ENCODE measurements around the gene ROBO1. TPM values are rescaled to one million over a fixed set of nuclear protein-coding genes. Genes with fewer than 3 reads are reported as not detected.
"Not testable (repeated sequence)": the region's sequence is repeated elsewhere in the genome, so short reads cannot be mapped to it uniquely, and the experiment has no call there.

ROBO1 gene
- polyA plus RNA-seq, 3 donors, result 86.9 to 107 (median 102) TPM

GRCh38 chr3:79249701-79250100 is 518.1 kb downstream of the ROBO1 start:
- DNase-seq, result no peak

DNA sequence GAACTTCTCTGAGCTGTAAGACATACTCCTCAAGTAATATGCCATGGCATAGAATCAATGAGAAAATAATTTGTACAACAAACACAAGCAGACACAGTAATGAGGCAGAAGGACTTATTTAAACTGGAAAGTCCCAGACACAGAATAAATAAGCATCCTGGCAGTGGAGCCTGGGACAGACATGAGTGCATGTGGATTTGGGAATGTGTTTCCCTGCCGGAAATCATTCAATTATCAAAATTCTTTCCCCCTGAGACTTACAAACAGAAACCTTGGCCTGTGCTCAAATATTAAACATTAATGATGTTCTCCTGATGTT is 520.1 kb downstream of the ROBO1 start:
- peak; percentile 58 for DNase-seq

GRCh38 chr3:79246875-79247724 is 520.7 kb downstream of the ROBO1 start:
- peak; percentile 56 for DNase-seq

DNA sequence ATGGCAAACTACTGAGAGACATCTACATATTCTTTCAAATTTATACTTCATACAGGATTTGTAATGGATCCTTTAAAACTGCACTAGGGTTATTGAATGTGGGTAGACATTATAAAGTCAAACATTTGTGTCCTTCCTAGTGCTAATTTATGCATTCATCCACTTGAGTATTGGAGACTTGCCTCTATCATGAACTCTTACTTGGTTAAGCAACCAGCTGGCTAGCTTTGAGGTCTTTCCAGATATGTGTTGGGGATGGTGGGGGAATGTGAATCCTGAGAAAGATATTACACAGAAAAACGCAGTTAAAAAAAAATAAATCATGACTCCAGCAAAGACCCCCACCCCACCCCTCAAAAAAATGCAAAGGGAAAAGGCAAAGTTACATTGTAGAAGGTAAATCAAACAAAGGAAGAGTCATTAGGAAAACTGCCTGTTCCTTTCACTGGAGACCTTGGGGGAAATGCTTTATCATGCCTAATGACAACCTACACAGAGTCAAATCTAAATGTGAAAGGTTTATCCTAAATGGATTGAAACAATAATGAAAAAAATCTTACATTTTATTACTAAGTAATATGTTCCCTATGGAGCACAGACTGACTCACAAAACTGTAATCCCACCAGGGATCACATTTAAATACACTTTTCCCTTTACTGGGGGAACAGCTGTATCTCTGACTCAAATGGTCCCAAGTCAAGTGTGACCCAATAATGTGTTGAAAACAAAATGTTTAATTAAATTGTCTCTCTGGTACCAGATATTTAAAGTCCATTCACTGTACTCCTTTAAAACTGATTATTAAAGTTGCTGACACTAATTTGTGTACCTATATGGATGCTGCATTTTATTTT is 522.3 kb downstream of the ROBO1 start:
- DNase-seq, result no peak

DNA sequence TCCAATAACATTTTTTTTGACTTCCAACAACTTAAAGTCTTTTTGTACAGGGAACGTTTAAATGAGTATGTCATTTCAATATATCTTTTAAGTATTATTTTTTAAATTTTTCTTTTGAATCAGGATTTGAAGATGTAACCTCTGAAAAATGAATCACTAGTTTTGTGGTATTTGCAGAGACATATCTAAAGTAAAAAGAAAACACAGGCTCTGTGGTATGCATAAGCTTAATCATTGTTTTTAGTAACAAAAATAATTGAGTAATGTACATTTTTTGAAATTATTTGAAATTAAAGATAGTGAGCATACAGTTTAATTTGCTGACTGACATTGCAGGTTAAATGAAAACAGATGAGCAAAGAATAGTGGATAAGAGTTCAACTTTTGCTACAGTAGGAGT is 531.3 kb downstream of the ROBO1 start:
- DNase-seq, result no peak

- DNase-seq, result no peak
Measured at GRCh38 chr3:79233431-79234060, 534.3 kb downstream of the ROBO1 start.

- no peak for DNase-seq
Measured at GRCh38 chr3:79230266-79230665, 537.5 kb downstream of the ROBO1 start.

DNA sequence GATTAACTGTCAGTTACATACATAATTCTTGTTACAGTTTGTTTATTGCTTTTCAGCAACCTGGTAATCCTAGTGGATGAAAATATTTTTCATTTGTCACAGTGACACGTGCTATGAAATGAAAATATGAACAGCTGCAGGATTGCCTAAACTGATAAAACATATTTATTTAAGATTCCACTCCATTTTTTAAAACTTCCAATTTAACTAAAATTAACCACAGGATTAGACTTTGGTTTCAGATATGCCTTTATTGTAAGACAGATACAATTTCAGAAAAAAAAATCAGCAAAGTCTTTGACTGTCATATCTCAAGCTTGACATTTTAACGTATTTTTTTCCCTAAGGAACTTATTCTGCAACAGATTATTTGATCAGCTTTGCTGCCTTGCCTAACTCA is 550.7 kb downstream of the ROBO1 start:
- no peak for DNase-seq

- DNase-seq, result no peak
Measured at GRCh38 chr3:79215286-79215685, 552.5 kb downstream of the ROBO1 start.

- DNase-seq, result no peak
Measured at GRCh38 chr3:79211586-79212359, 556.0 kb downstream of the ROBO1 start.

- no peak for DNase-seq
Measured at GRCh38 chr3:79204351-79204750, 563.4 kb downstream of the ROBO1 start.

GRCh38 chr3:79203144-79203519 is 564.7 kb downstream of the ROBO1 start:
- DNase-seq, result no peak

GRCh38 chr3:79202471-79203143 is 565.2 kb downstream of the ROBO1 start:
- DNase-seq, result no peak

GRCh38 chr3:79200456-79200855 is 567.3 kb downstream of the ROBO1 start:
- no peak for DNase-seq

DNA sequence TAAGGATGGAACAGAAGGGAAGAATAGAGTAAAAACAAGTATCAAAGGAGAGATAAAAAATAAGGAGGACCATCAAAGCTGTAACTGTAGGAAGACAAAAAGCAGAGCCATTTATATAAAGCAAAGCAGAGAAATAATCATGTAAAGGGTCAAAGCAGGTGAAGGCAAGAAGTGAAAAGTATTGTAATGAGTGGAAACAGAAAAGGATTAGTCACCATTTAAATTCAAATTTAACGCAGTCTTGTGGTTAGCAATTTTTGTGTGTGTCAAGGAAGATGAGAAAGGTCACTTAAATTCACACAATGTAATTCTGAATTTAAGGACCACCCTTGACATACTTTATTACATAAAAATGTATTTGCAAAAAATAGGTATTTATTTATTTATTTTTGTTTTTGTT is 567.8 kb downstream of the ROBO1 start:
- DNase-seq, result no peak

DNA sequence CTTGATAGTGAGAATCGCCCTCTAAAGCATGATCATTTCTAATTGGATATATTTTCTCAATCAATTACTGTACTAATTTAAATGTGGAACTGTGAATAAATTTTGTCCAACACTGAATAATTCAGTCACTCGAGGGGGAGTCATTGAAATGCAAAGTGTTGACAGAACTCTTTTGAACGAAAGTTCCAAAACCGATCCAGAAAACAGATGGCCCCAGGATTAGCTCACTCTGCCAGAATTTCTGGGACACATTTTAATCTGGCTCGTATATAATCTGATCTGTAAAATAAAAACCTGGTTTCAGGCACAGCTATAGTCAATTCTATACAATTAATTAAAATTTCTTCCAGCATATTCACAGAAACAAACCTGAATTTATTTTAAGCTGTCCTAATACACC is 580.4 kb downstream of the ROBO1 start:
- no peak for DNase-seq

DNA sequence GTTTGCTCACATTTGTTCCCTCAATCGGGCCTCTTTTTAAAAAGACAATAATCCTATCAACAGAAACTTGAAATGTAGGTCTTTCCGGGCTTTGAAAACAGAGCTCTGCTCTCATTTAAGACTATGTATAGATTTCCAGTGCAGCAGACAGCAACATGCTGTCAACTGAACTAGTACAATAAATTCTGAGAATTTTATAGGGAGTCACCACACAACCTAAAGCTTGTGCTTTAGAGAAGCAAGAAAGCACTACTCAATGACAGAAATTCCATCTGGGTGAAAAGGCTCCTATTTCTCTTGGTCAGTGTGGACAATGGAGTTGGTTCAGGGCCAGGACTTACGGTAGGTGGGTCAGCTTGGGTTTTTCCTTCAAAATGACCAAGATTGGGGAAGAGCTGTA is 583.5 kb downstream of the ROBO1 start:
- peak; percentile 60 for DNase-seq

DNA sequence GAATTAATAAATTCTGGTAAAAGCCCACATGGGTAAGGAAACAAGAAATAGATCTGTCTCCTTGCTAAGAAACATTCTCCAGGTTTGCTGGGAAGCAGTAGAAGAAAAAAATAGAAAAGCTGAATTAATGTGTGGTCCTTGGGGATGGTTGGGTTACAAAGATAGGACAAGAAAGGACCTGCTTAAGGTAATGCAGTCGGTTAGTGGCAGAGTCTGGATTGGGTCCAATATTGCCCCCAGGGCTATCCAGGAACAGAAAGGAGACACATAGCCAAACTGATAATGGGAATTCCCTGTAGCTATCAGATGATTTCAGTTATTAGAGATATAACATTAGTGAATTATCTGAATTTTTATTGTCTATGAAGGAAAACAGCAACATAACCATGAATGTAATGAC is 584.3 kb downstream of the ROBO1 start:
- DNase-seq, result no peak

DNA sequence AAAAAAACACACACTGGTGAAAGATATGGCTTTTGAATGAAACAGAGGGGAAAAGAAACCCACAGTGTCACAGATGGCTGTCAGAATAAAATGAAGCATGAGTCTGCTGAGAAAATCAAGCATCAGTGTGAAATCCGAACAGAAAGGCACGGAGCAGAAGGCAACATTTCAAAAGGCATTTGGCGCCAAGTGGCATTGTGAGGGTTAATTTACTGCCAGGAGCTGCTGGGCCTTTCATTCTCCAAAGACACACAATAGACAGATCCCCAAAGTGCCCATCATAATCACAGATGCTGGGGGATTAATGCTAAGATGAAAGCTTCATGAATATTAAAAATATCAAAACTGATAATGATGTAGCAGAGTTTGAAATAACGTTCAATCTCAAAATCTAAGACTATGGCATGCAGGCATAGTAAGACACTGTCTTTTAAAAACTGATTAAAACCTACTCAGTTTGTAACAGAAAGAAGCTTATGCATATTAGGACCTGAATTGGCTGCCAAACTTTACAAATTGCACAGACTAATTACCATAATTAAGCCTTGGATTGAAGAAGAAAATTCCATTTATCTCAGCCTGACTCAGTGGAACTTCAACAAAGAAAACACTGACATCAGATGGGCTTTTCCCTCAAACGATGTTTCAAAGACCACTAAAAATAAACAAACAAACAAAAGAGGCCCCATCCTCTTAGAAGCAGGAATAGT is 589.2 kb downstream of the ROBO1 start:
- DNase-seq, result no peak

GRCh38 chr3:79175870-79176269 is 591.9 kb downstream of the ROBO1 start:
- no peak for DNase-seq

- not testable (repeated sequence) for DNase-seq
Measured at GRCh38 chr3:79173259-79173658, 594.5 kb downstream of the ROBO1 start.

Measured in renal pelvis (tissue), 4 donors.